NCI-H2107 (cell line): ENCODE measurements around the gene LRRC61.
"Not testable (repeated sequence)": the region's sequence is repeated elsewhere in the genome, so short reads cannot be mapped to it uniquely, and the experiment has no call there.

Experiments used
- DNase-seq: peaks from one replicate; lab custom pipeline; 2025; lab: John Stamatoyannopoulos, UW

LRRC61 gene

GRCh38 chr7:150307904-150308303 lies 15.3 kb upstream of the LRRC61 start:
- DNase-seq, result no peak

GRCh38 chr7:150308575-150308974 lies 14.6 kb upstream of the LRRC61 start:
- no peak for DNase-seq

GRCh38 chr7:150311146-150311545 lies 12.0 kb upstream of the LRRC61 start:
- no peak for DNase-seq

- no peak for DNase-seq
Measured at GRCh38 chr7:150311711-150312110, 11.4 kb upstream of the LRRC61 start.

GRCh38 chr7:150312649-150313366 lies 10.3 kb upstream of the LRRC61 start:
- not testable (repeated sequence) for DNase-seq

GRCh38 chr7:150313367-150313809 lies 9.8 kb upstream of the LRRC61 start:
- DNase-seq, result no peak

- no peak for DNase-seq
Measured at GRCh38 chr7:150313870-150314269, 9.3 kb upstream of the LRRC61 start.

- no peak for DNase-seq
Measured at GRCh38 chr7:150314639-150315239, 8.4 kb upstream of the LRRC61 start.

- DNase-seq, result not testable (repeated sequence)
Measured at GRCh38 chr7:150316987-150317386, 6.2 kb upstream of the LRRC61 start.

- no peak for DNase-seq
Measured at GRCh38 chr7:150317748-150318444, 5.3 kb upstream of the LRRC61 start.

- DNase-seq, result no peak
Measured at GRCh38 chr7:150321788-150322113, 1.4 kb upstream of the LRRC61 start.

- DNase-seq, result no peak
Measured at GRCh38 chr7:150322114-150322832, 882 bp upstream of the LRRC61 start.

GRCh38 chr7:150323682-150324372 lies 672 bp downstream of the LRRC61 start:
- no peak for DNase-seq

- DNase-seq, result peak; percentile 19
Measured at GRCh38 chr7:150324373-150324961, 1.3 kb downstream of the LRRC61 start.

- DNase-seq, result no peak
Measured at GRCh38 chr7:150325110-150325611, 2.0 kb downstream of the LRRC61 start.

GRCh38 chr7:150325901-150326300 lies 2.7 kb downstream of the LRRC61 start:
- DNase-seq, result no peak

- DNase-seq, result no peak
Measured at GRCh38 chr7:150326657-150327268, 3.6 kb downstream of the LRRC61 start.

GRCh38 chr7:150327308-150327707 lies 4.2 kb downstream of the LRRC61 start:
- no peak for DNase-seq

- no peak for DNase-seq
Measured at GRCh38 chr7:150329331-150330120, 6.4 kb downstream of the LRRC61 start.
